Esophagus squamous epithelium (tissue), 5 donors: ENCODE data around the gene ITGA11. TPM values are rescaled to one million over a fixed set of nuclear protein-coding genes. Genes with fewer than 3 reads are reported as not detected.

Source experiments
- DNase-seq: peaks from one replicate; lab custom pipeline; 2025; lab: John Stamatoyannopoulos, UW
- H3K27ac ChIP-seq, 4 donors: fragments of 200-600 bp; sonication (generic); one replicate each; pipeline ENCODE4 v1.5.1; 2016 to 2019; ENCODE audit warnings: mild to moderate bottlenecking in 1 of 4
- H3K27me3 ChIP-seq, 4 donors: fragments of 200-600 bp; sonication (generic); 1 replicate in 3 of 4; 2 replicates in 1 of 4; pipeline versions ENCODE4 v1.5.1 to v1.6.0; 2017 to 2021; ENCODE audit warnings: antibody characterized with exemption in 1 of 4
- H3K36me3 ChIP-seq, 3 donors: fragments of 200-600 bp; sonication (generic); one replicate each; pipeline ENCODE4 v1.5.1; 2016 to 2019
- H3K4me1 ChIP-seq, 3 donors: fragments of 200-600 bp; sonication (generic); one replicate each; pipeline ENCODE4 v1.5.1; 2017 to 2019
- H3K4me3 ChIP-seq, 4 donors: fragments of 200-600 bp; sonication (generic); 1 replicate in 3 of 4; 2 replicates in 1 of 4; pipeline ENCODE4 v1.5.1; 2016 to 2019; ENCODE audit warnings: mild to moderate bottlenecking in 2 of 4, moderate library complexity in 1 of 4
- H3K9me3 ChIP-seq, 3 donors: fragments of 200-600 bp; sonication (generic); one replicate each; pipeline ENCODE4 v1.5.1; 2016 to 2019
- POLR2A ChIP-seq, 4 donors: fragments of 450-650 bp; IDR thresholded peaks; one replicate each; pipeline ENCODE4 v1.6.1; 2017; ENCODE audit warnings: antibody characterized with exemption in 4 of 4, mild to moderate bottlenecking in 4 of 4, moderate library complexity in 3 of 4
- WGBS, 2 donors: methylation state at CpG; one replicate each; pipeline ENCODE4 v1.1.5; 2018; 5-methylcytosine and 5-hydroxymethylcytosine counted together
- intact Hi-C: fragments of 100-400 bp; cut with DNase I; formaldehyde crosslinking; loops from one replicate; pipeline ENCODE4 v1.15.0; 2022
- total RNA-seq, 4 donors: library from RNA; depleted of rRNA; stranded (reverse); fragments of >200 nt; gene quantifications; one replicate each; pipeline ENCODE4 v1.1.0, GENCODE V29; 2016
- TF ChIP-seq, protein P1 (sequence below), 6 experiments: fragments of 450-650 bp in 4 of 6; fragments of 200-600 bp in 2 of 6; sonication (generic) in 2 of 6; IDR thresholded peaks; one replicate each; pipeline ENCODE4 v1.5.1; 2016 to 2019; ENCODE audit warnings: antibody characterized with exemption in 6 of 6, mild to moderate bottlenecking in 4 of 6, moderate library complexity in 4 of 6
- donor health status: DM: yes; HTN: yes; CAD: no.

Gene ITGA11
- total RNA-seq, 4 donors from 2014 or later, result 0.19 to 2.9 (median 0.81) TPM

DNA sequence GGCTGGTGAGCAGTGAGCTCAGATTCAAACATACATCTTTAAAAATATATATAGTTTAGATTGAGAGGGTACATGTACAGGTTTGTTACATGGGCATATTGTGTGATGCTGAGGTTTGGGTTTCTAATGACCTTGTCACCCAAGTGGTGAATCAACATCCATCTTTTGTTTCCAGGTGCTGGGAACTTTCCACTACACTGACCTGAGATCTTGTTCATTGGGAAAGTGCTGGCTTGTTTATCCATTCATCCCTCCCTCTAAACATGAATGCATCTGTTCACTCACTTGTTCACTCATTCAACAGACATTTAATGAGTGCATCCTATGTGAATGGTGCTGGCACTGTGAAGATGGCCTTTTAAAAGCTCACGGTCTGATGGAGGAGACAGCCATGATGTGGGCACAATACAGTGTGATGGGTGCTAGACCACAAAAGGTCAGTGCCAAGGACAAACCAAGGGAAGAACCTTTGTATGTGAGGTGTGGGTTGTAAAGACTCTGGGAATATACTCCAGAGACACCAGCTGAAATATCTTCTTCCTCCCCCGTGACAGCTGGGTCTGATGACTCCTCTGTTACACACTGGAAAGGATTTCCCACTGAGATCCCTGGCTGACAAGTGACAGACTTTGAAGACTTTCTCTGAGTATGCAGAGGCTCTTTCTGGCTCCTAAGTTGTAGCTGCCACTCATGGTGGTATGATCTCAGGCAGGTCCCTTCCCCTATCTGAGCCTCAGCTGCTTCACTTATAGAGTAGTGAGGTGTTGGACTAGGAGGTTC, 16.2 kb upstream of the ITGA11 start:
- DNase-seq, result no peak
- Histone ChIP-seq H3K4me1 (no peaks in the 10 kb centered on the region), H3K9me3 (no peaks in the 10 kb centered on the region), H3K27me3 (peaks cover 0 to 45% (median 3%) of the 10 kb centered on the region in 4 donors), H3K36me3 (no peaks in the 10 kb centered on the region), H3K4me3 (no peak overlapping the region), H3K27ac (no peak overlapping the region)
- intact Hi-C loops, result no loop called here
- no peak for TF ChIP-seq POLR2A (IDR thresholded peaks at IDR 0.05)
- TF ChIP-seq, protein P1, sequence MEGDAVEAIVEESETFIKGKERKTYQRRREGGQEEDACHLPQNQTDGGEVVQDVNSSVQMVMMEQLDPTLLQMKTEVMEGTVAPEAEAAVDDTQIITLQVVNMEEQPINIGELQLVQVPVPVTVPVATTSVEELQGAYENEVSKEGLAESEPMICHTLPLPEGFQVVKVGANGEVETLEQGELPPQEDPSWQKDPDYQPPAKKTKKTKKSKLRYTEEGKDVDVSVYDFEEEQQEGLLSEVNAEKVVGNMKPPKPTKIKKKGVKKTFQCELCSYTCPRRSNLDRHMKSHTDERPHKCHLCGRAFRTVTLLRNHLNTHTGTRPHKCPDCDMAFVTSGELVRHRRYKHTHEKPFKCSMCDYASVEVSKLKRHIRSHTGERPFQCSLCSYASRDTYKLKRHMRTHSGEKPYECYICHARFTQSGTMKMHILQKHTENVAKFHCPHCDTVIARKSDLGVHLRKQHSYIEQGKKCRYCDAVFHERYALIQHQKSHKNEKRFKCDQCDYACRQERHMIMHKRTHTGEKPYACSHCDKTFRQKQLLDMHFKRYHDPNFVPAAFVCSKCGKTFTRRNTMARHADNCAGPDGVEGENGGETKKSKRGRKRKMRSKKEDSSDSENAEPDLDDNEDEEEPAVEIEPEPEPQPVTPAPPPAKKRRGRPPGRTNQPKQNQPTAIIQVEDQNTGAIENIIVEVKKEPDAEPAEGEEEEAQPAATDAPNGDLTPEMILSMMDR (IDR thresholded peaks at IDR 0.05), result no peak
- 0 to 44% methylated on average over 1 to 2 of the region's 2 CpGs for WGBS, 2 donors

- Histone ChIP-seq H3K27me3 (peaks cover 0 to 38% (median 3%) of the 10 kb centered on the region in 4 donors), H3K27ac (no peak overlapping the region), H3K36me3 (no peaks in the 10 kb centered on the region), H3K9me3 (no peaks in the 10 kb centered on the region), H3K4me1 (peaks cover 0 to 3% (median 0%) of the 10 kb centered on the region in 3 donors), H3K4me3 (no peak overlapping the region)
- TF ChIP-seq POLR2A (IDR thresholded peaks at IDR 0.05), result no peak
- TF ChIP-seq, protein P1 (IDR thresholded peaks at IDR 0.05), result no peak
- intact Hi-C loops, result no loop called here
- WGBS, 2 donors, result 82 to 86% methylated on average over 1 to 3 of the region's 3 CpGs
- no peak for DNase-seq
Observed at GRCh38 chr15:68447209-68447608, 15.2 kb upstream of the ITGA11 start.

DNA sequence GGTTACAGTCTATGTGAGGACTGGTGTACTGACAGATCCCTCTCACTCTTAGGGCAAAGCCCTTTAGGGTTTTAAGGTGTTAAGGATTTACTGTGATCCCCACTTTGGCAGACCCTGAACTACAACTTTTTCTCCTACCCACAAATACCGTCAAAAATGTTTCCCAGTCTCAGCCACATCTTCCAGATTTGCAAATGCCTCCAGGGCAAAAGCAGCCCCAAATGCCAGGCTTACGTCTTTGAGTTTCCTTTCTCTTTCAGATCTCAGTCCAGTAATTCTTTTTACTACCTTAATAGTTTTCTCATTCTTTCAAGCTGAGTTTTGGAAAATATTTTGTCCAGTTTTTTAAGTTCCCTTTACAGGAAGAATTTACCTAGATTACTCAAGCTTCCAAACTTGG, 13.4 kb upstream of the ITGA11 start:
- no peaks in the 10 kb centered on the region for H3K36me3 ChIP-seq
- intact Hi-C loops, result no loop called here
- DNase-seq, result no peak
- no peak overlapping the region for H3K27ac ChIP-seq
- no peaks in the 10 kb centered on the region for H3K9me3 ChIP-seq
- 43 to 48% methylated on average over 2 of the region's 2 CpGs for WGBS, 2 donors
- peaks cover 0 to 12% (median 0%) of the 10 kb centered on the region in 3 donors for H3K4me1 ChIP-seq
- H3K4me3 ChIP-seq, result no peak overlapping the region
- peaks cover 0 to 31% (median 3%) of the 10 kb centered on the region in 4 donors for H3K27me3 ChIP-seq
- TF ChIP-seq POLR2A (IDR thresholded peaks at IDR 0.05), result no peak
- TF ChIP-seq, protein P1 (IDR thresholded peaks at IDR 0.05), result no peak

GRCh38 chr15:68444336-68444735, 12.4 kb upstream of the ITGA11 start:
- TF ChIP-seq, protein P1 (IDR thresholded peaks at IDR 0.05), result no peak
- TF ChIP-seq POLR2A (IDR thresholded peaks at IDR 0.05), result no peak
- Histone ChIP-seq H3K9me3 (no peaks in the 10 kb centered on the region), H3K4me1 (peaks cover 0 to 12% (median 0%) of the 10 kb centered on the region in 3 donors), H3K36me3 (no peaks in the 10 kb centered on the region), H3K27me3 (peaks cover 0 to 24% (median 0%) of the 10 kb centered on the region in 4 donors), H3K27ac (no peak overlapping the region), H3K4me3 (no peak overlapping the region)
- no peak for DNase-seq
- intact Hi-C loops, result no loop called here

- Histone ChIP-seq H3K4me3 (no peak overlapping the region), H3K27me3 (peaks cover 0 to 21% (median 0%) of the 10 kb centered on the region in 4 donors), H3K4me1 (peaks cover 0 to 12% (median 0%) of the 10 kb centered on the region in 3 donors), H3K27ac (no peak overlapping the region), H3K36me3 (no peaks in the 10 kb centered on the region), H3K9me3 (no peaks in the 10 kb centered on the region)
- WGBS, 2 donors, result 88 to 90% methylated on average over 2 of the region's 2 CpGs
- TF ChIP-seq POLR2A (IDR thresholded peaks at IDR 0.05), result no peak
- TF ChIP-seq, protein P1 (IDR thresholded peaks at IDR 0.05), result no peak
- intact Hi-C loops, result no loop called here
- no peak for DNase-seq
Observed at GRCh38 chr15:68442903-68443302, 10.9 kb upstream of the ITGA11 start.
